GM08714 (cell line): ENCODE measurements around the gene KRTAP17-1.

Experiments
- H3K4me3 ChIP-seq: fragments of 200-500 bp; sonication (Bioruptor generic); 2 replicates; pipeline ENCODE4 v1.5.1; 2014; ENCODE audit warnings: mild to moderate bottlenecking, low read length, inconsistent platforms
- ZNF274 ChIP-seq: IDR thresholded peaks from 2 replicates; pipeline ENCODE4 v1.6.1; 2012; ENCODE audit warnings: mild to moderate bottlenecking, low read depth, low read length

The KRTAP17-1 gene

DNA sequence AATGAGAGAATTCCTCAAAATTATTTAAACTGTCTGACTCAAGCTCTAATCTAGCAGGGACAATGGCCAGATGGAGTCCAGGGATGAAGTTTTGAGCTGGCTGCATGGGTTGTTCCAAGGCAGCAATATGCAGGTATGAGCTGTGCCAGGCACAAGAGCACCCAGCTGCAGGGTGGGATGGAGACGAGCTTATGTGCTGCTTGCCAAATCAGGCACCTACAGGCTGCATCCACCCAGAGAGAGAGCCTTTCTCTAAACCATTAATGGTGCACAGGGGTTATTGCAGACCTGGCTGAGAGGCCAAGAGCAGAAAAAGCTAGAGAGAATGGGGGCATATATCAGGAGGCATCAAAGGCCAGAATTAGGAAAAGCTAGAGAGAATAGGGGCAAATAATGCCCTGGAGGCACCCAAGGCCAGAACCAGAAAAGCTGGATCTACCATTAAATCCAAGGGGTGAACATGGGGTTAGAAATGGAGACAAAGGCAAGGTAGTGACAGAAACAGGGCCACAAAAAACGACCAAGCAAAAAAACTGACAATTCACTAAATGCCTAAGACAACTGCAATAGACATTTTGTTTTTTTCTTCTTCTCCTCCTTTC is 24.2 kb upstream of the KRTAP17-1 start:
- no peak for TF ChIP-seq ZNF274
- no peak overlapping the region; the same call in 1 of the 2 replicates for H3K4me3 ChIP-seq

DNA sequence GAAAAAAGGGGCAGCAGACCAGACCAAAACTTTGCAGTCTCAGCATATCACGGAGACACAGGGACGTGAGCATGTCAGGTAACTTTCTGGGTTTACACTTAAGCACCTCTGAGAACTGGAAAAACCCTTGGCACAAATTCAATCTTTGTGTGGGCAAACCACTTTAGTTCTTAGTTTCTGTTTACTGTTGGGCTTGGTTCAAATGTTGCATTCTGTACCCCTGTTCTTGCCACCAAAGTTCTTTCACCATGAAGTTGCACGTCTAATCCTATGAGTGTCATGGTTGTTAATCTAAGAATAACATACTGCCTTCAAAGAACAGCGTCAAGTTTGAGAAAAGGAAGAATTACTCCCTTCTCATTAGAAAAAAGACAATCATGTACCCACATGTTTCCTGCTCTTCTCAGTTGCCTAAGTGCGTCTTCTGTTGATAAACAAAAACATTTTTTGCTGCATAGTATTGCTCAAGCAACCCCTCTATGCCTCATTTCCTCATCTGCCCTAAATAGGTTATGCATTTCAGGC is 23.5 kb upstream of the KRTAP17-1 start:
- no peak for TF ChIP-seq ZNF274
- H3K4me3 ChIP-seq, result no peak overlapping the region

DNA sequence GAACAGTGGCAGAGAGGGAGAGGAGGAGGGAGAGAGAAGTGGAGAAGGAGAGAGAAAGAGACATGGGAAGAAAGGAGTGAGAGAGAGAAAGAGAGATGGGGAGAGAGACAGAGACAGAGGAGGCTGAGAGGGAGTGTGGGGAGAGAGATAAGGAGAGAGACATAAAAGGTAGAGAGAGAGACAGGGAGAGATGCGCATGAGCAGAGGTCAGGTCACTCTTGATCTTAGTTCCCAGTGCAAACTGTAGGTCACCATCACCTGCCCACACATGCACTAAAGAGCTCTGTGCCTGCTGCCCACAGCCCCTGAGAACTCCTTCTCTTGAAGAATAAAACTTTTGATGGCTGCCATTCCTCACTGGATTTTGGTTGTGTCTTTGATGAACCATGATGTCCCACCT is 20.2 kb upstream of the KRTAP17-1 start:
- TF ChIP-seq ZNF274, result no peak
- no peak overlapping the region for H3K4me3 ChIP-seq

DNA sequence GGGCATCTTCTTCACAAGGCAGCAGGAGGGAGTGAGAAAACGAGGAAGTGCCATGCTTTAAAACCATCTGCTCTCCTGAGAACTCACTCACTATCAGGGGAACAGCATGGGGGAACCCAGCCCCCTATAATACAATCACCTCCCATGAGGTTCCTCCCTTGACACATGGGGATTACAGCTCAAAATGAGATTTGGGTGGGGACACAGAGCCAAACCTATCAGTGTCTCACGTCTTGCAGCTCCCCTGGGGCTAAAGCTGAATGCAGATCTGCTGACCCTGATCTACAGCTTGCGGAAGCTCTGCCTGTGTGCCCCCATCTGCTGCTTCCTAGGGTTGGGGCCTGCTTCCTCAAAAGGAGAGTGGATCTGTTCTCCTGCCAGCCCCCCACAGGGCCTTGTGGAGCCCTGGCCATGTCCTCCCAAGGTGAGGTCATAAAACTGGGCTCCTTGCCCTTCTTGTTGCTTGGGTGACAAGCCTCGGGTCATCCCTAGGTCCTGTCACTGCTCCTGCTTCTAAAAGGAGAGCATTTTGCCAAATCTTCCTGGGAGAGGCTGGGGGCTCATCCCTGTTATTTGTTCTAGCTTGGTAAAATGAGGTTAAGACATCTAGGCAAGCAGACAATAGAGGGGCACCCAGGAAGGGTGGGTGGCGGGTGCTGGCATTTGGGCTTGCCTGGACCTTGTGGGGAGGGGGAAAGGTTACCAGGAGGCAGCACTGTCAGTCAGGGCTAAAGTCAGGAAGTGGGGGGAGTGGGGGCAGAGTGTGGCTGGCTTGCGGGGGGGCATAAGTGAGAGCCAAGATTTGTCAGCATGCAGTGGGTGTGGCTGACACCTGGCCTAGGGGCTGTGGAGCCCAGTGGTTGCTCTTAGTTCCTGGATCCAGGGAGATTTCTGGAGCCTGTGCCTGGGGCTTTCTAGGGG is 19.1 kb upstream of the KRTAP17-1 start:
- H3K4me3 ChIP-seq, result no peak overlapping the region
- no peak for TF ChIP-seq ZNF274

DNA sequence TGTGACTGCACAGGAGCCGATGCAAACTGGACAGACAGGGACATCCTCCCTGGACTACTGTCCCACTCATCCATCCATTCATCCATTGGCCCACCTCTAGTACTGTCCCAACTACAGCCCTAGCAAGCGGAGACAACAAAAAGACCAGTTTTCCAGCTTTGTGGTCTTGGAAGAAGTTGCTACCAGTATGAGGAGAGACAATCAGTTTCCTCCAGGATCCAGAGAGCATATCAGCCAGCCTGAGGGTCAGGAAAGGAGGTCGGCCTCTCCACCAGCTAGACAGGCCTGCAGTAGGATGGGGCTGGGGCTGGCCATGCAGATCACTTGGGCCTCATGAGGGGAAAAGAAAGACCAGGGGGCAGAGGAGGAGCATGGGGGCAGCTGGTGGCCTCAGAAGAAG is 18.3 kb upstream of the KRTAP17-1 start:
- TF ChIP-seq ZNF274, result no peak
- no peak overlapping the region for H3K4me3 ChIP-seq

DNA sequence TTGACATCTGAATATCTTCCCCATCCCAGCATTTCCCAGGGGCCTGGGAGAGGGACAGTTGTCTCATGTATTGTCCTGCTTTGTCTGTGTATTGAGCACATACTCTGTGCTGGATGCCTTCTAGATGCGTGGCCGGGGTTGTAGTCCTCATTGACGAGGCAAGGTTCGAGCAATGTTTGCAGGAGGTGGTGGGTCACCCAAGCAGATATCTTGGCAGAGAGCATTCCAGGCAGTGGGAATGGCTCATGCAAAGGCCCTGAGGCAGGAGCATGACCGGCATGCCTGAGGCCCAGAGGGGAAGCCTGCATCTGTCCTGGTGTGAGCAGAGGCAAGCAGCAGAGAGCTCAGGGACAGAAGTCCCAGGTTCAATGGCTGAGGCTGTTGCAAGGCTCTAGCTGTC is 17.6 kb upstream of the KRTAP17-1 start:
- TF ChIP-seq ZNF274, result no peak
- no peak overlapping the region for H3K4me3 ChIP-seq

DNA sequence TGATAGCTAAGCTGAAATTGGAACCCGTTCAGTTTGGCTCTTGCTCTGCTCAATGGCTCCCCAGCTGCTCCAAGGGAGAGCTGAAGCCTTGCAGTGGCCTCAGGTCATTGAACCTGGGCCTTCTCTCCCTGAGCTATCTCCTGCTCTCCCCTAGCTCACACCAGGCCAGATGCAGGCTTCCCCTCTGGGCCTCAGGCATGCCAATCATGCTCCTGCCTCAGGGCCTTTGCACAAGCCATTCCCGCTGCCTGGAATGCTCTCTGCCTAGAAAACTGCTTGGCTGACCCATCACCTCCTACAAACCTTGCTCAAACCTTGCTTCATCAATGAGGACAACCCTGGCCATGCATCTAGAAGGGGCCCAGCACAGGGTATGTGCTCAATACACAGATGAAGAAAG is 16.7 kb upstream of the KRTAP17-1 start:
- H3K4me3 ChIP-seq, result no peak overlapping the region
- TF ChIP-seq ZNF274, result no peak

DNA sequence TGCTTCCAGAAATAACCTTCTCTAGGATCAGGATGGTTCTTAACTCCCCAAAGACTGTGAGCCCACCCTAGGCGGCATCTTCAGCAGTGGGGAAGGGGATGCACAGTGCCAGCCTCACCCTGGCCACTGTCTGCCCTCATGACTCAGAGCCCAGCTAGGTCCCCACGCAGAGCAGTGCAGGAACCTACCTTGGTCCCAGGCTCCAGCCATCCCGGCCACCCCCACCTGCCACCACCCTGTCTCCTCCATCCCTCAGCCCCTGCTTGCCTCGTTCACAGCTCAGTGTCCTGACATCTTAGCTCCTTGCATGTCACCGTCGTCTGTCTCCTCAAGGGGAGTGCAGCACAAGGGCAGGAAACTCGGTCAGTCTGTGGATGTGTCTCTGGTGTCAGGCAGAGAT is 16.1 kb upstream of the KRTAP17-1 start:
- no peak for TF ChIP-seq ZNF274
- H3K4me3 ChIP-seq, result no peak overlapping the region

DNA sequence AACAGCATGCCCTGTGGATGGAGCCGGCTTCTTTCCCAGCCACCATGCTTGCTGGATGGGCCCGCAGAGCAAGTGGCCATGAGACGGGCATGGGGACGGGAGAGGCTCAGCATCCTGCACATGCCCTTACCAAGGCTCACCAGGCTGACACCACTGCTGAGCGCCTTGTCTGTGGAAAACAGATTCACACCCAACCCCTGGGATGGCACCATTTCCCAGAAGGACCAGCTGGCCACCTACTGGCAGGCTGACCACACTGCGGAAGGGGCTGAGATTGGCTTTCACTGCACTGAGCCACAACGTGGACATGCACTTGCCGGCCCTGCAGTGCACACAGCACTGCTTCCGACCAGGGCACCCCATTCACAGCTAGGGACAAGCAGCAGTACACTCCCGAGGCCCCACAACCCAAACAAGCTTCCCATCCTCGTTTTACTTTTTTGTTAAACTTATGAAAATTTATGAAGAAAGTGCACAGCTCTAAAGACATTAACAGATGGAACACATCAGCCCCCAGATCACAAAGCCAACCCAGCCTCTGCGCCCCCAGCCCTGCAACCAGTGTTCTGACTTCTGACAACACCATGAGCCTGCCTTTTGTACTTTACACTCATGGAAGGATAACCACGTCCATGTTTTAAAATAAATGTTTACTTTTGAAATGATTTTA is 13.9 kb upstream of the KRTAP17-1 start:
- TF ChIP-seq ZNF274, result no peak
- no peak overlapping the region for H3K4me3 ChIP-seq

DNA sequence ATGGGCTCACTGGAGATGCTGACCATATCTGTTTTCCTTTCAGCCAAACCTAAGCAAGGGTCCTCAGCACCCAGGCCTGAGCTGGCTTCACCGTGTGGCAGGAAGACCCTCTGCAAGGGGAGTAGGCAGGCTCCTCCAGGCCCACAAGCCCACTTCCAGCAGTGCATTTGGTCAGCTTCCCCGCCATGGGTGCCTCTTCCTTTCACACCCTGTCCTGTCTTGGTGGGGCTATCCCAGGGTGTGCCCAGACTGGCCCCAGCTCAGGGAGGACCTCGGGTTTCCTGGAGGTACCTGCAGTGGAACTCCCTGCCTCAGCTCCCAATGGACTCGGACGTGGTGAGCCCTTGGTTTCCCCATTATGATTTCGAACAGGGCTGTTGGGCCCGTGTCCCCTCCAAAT is 12.7 kb upstream of the KRTAP17-1 start:
- no peak overlapping the region for H3K4me3 ChIP-seq
- no peak for TF ChIP-seq ZNF274

DNA sequence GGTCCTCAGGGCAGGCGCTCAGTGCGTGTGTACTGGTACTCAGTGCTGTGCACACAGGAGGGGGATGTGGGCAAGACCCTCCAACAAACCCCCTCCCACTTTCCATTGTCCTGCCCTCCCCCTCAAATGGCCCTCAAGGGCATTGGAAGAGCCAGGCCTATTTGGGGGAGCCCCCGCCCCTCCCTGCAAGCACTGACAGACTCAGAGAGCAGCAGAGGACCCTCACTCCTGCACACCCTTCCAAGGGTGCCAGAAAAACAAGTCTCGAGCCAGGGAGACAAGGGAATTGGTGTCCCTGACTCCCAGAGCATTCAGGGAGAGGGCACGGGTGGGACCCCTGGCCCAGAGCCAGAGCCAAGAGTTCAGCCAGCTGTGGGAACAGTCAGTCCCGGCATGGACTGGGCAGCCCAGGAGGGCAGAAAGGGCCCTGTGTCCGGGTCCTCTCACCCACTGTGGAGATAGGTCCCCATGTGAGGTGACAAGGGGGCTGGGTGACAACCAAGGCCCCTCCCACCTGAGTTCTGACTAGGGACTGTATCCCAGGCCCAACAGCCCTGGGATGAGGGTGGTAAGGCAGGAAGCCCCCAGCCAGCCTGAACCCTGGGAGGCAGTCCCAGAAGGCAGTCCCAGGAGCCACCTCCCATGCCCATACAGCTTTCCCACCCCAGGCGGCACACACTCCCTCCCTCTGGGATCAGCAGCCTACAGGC is 12.1 kb upstream of the KRTAP17-1 start:
- H3K4me3 ChIP-seq, result no peak overlapping the region
- no peak for TF ChIP-seq ZNF274

DNA sequence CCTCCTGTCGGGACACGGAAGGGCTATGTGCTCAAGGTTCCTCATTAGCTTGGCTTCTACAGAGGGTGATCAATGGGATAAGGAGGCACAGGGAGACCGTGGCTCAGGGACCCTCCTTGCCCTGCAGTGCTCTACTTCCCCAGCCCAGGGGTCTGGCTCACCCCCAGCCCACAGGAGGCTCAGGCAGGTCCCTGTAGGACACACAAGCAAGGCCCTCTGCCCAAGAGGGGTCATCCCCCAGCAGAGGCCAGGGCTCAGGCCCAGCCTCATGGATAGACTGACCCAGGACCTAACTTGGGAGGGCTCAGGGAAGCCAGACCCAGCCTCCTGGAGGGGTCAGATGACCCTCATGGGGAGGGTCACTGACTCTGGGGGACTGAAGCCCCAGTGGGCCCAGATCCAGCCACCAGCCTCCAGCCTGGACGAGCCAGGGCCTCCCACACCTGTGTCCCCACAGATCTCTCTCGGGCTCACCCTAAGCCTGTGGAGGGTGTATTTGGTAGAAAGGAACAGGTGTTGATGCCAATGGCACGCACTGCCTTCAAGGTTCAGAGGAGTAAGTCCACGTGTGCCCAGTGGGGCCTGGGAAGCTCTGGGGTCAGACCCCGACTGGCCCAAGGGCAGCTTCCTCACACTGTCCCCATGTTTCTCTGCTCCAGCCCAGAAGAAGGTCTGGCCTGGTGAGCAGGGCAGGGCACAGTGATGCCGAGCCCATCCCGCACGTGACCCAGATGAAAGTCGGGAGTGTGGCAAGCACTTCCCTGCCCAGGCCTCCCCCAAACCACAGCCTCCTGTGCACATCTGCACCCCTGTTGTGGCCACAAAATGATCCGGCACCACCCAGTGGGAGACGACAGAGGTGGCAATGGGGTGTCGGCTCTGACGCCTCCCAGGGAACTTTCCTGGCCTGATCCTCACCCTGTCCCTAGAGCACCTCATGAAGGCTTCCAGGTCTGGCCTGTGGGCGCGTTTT is 10.9 kb upstream of the KRTAP17-1 start:
- no peak for TF ChIP-seq ZNF274
- no peak overlapping the region for H3K4me3 ChIP-seq

DNA sequence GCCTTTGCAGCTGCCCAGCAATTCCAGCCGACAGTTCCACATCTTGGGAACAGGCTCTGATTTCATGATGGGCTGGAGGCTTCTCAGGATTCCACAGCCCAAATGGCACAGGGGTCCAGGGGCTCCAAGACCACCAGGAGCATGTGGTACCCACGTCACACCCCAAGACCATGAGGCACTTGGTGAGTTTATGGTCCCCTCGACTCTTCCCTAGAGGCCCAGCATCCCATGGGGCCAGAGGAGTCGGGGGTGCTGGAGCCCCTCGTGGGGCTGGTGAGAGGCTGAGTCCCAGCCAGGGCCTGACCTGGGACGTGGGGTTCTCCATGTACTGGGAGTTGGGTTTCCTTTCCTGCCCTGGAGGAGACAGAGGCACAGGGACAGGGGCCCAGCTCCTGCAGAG is 10.1 kb upstream of the KRTAP17-1 start:
- H3K4me3 ChIP-seq, result no peak overlapping the region
- no peak for TF ChIP-seq ZNF274

DNA sequence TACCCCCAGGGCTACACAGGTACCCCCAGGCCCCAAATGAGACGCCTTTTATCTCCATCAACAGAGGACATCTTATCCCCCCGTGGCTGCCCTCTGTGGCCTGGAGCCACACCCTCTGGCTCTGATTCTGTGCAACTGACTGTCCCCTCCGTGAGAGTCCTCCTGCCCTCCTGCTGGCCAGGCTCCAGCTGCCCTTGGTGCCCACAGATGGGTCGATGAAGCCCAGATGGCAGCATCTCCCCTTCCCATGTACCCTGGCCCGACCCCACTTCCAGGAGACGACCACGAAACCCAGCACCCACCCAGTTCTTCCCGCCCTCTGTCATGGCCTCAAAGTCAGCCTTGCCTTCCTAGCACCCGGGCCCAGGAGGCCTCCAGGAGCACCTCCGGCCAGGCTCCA is 9.6 kb upstream of the KRTAP17-1 start:
- no peak overlapping the region for H3K4me3 ChIP-seq
- no peak for TF ChIP-seq ZNF274
